Measurements from ENCODE around the gene CCDC181. TPM values are rescaled to one million over a fixed set of nuclear protein-coding genes. Genes with fewer than 3 reads are reported as not detected.

The CCDC181 gene
- total and polyA plus RNA-seq, 2 of the 8 experiments (the other 6 are each of a cell fraction or from before 2014, with no cell fraction given): 1.2 to 3.7 TPM

DNA sequence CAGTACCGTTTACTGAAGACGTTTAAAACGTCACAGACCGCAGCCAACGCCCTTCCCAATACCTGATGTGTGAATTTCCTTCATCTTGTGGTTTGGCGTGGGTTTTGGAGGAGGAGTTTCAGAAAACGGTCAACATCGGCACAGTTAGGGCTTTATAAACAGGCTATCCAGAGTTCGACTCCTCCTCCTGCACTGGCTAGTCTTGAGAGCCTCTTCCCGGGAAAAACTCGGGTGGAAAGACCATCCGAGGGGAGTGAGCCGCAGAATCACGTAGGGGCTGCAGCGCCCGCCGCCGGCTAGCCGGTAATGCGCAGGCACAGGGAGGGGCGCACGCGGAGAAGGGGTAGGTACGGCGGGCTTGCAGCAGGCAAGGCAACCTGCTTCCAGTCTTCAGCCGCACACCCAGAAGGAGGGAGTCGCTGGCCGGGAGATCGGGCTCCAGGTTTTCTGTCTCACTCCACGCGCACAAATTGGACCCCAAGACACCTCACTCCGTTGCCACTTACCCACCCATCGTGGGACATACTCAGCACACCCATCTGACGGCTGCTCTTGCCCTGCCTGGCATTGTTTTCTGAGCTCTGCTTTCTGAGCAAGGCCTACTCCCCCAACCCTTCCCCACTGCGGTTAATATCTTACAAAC lies 33.0 kb upstream of the CCDC181 start (continued):
- TF ChIP-seq, protein P1, sequence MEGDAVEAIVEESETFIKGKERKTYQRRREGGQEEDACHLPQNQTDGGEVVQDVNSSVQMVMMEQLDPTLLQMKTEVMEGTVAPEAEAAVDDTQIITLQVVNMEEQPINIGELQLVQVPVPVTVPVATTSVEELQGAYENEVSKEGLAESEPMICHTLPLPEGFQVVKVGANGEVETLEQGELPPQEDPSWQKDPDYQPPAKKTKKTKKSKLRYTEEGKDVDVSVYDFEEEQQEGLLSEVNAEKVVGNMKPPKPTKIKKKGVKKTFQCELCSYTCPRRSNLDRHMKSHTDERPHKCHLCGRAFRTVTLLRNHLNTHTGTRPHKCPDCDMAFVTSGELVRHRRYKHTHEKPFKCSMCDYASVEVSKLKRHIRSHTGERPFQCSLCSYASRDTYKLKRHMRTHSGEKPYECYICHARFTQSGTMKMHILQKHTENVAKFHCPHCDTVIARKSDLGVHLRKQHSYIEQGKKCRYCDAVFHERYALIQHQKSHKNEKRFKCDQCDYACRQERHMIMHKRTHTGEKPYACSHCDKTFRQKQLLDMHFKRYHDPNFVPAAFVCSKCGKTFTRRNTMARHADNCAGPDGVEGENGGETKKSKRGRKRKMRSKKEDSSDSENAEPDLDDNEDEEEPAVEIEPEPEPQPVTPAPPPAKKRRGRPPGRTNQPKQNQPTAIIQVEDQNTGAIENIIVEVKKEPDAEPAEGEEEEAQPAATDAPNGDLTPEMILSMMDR (IDR thresholded peaks at IDR 0.05; ENCODE audit: control extremely low read depth in 1 of 3, insufficient read depth in 1 of 3, low read depth in 1 of 3, low read length in 3 of 3): peak in 2 of 3 experiments; percentile 16 to 34; a peak in 2 of 4 replicates
- TF ChIP-seq NANOG (IDR thresholded peaks at IDR 0.05; ENCODE audit: insufficient read depth, low read depth, low read length, poor library complexity, severe bottlenecking) (no peak), EP300 (IDR thresholded peaks at IDR 0.05; ENCODE audit: borderline replicate concordance in 1 of 2, low read depth in 2 of 2, low read length in 2 of 2) (no peak), TCF12 (IDR thresholded peaks at IDR 0.05; ENCODE audit: low read depth, low read length) (no peak), ASH2L (IDR thresholded peaks at IDR 0.05; ENCODE audit: low read length) (peak; percentile 75), CTBP2 (IDR thresholded peaks at IDR 0.05; ENCODE audit: borderline replicate concordance, insufficient read depth, insufficient read length, low read length) (no peak), SP2 (IDR thresholded peaks at IDR 0.05; ENCODE audit: low read length) (no peak), POLR2A (IDR thresholded peaks at IDR 0.05; ENCODE audit: control extremely low read depth in 1 of 2, low read depth in 2 of 2, low read length in 2 of 2) (peak in 1 of 2 experiments; percentile 63; a peak in 1 of 3 replicates), BACH1 (IDR thresholded peaks at IDR 0.05; ENCODE audit: low read length) (peak; percentile 61), TBP (IDR thresholded peaks at IDR 0.05; ENCODE audit: low read depth, low read length) (peak; percentile 56; the same call in 1 of the 2 replicates), NRF1 (IDR thresholded peaks at IDR 0.05; ENCODE audit: low read depth, low read length) (no peak), RBBP5 (IDR thresholded peaks at IDR 0.05; ENCODE audit: borderline replicate concordance, low read depth, low read length) (0 out of 2 replicates have a peak, but pooled peaks have one; percentile 51), HDAC2 (IDR thresholded peaks at IDR 0.05; ENCODE audit: borderline replicate concordance in 1 of 2, low read depth in 2 of 2, low read length in 2 of 2) (peak in 1 of 2 experiments; percentile 50; a peak in 1 of 4 replicates), KDM4A (IDR thresholded peaks at IDR 0.05; ENCODE audit: low read depth, low read length, severe bottlenecking) (no peak)
- TF ChIP-seq, protein P2, sequence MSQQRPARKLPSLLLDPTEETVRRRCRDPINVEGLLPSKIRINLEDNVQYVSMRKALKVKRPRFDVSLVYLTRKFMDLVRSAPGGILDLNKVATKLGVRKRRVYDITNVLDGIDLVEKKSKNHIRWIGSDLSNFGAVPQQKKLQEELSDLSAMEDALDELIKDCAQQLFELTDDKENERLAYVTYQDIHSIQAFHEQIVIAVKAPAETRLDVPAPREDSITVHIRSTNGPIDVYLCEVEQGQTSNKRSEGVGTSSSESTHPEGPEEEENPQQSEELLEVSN (IDR thresholded peaks at IDR 0.05): peak; percentile 65
- TF ChIP-seq, protein P3, sequence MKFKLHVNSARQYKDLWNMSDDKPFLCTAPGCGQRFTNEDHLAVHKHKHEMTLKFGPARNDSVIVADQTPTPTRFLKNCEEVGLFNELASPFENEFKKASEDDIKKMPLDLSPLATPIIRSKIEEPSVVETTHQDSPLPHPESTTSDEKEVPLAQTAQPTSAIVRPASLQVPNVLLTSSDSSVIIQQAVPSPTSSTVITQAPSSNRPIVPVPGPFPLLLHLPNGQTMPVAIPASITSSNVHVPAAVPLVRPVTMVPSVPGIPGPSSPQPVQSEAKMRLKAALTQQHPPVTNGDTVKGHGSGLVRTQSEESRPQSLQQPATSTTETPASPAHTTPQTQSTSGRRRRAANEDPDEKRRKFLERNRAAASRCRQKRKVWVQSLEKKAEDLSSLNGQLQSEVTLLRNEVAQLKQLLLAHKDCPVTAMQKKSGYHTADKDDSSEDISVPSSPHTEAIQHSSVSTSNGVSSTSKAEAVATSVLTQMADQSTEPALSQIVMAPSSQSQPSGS (IDR thresholded peaks at IDR 0.05; ENCODE audit: low read length): no peak
